PFSK-1 (cell line): Measurements from ENCODE around the gene CES4A.

Source experiments
- FOXP2 ChIP-seq: optimal IDR thresholded peaks from 2 replicates; pipeline ENCODE3; 2011; ENCODE audit warnings: borderline replicate concordance, control low read depth, inconsistent platforms; ENCODE audit not compliant: insufficient read depth; ENCODE audit errors: extremely low read length, extremely low read depth
- POLR2AphosphoS5 ChIP-seq: IDR thresholded peaks from 2 replicates; pipeline ENCODE4 v1.6.1; 2012; ENCODE audit warnings: low read depth, mild to moderate bottlenecking, control low read depth, low read length, moderate library complexity
- SIN3A ChIP-seq: IDR thresholded peaks from 2 replicates; pipeline ENCODE4 v1.6.1; 2012; ENCODE audit warnings: mild to moderate bottlenecking, low read length, moderate library complexity, borderline replicate concordance; ENCODE audit not compliant: insufficient read depth
- TAF1 ChIP-seq: IDR thresholded peaks from 2 replicates; pipeline ENCODE4 v1.6.1; 2012; ENCODE audit warnings: low read length, control low read depth, borderline replicate concordance; ENCODE audit not compliant: insufficient read depth
- TF ChIP-seq, protein P1 (sequence below), 2 experiments: IDR thresholded peaks; 2 replicates each; pipeline versions ENCODE4 v1.6.1 to v1.8.0; 2011 to 2012; ENCODE audit warnings: low read depth in 2 of 2, low read length in 2 of 2, control low read depth in 1 of 2, inconsistent platforms in 1 of 2, mild to moderate bottlenecking in 1 of 2, moderate library complexity in 1 of 2; ENCODE audit not compliant: insufficient read depth in 1 of 2

Gene CES4A

DNA sequence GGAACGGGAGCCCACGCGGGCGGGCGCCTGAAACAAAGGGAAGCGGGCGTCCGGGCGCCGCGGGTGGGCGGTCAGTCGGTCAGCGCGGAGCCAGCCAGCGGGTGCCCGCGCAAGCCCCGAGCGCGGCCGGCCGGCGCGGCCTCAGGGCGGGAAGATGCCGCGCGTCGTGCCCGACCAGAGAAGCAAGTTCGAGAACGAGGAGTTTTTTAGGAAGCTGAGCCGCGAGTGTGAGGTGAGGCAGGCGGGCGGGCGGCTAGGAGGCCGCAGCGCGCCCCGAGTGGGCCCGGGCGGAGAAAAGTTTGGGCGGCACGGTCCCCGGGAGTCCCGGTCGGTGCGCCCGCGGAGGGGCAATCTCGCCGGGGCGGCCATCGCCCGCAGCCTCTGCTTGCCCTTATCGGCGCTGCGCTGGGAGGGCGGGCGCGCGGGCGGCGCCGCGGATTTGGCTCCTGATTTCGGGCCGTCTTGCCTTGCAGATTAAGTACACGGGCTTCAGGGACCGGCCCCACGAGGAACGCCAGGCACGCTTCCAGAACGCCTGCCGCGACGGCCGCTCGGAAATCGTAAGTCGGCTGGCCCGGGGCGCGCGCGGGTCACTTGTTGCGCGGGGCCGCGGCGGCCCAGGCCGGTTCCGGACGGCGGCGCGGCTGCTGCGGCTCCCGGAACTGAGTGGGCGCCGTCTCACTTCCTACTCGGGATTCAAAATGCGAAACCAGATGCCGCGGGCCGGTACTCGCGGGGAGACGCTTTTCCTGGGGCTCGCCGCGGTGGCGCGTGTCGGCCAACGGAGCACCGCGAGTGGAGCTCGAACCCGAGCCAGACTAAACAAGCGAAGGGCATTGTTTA, 41.1 kb downstream of the CES4A start:
- TF ChIP-seq, protein P1, sequence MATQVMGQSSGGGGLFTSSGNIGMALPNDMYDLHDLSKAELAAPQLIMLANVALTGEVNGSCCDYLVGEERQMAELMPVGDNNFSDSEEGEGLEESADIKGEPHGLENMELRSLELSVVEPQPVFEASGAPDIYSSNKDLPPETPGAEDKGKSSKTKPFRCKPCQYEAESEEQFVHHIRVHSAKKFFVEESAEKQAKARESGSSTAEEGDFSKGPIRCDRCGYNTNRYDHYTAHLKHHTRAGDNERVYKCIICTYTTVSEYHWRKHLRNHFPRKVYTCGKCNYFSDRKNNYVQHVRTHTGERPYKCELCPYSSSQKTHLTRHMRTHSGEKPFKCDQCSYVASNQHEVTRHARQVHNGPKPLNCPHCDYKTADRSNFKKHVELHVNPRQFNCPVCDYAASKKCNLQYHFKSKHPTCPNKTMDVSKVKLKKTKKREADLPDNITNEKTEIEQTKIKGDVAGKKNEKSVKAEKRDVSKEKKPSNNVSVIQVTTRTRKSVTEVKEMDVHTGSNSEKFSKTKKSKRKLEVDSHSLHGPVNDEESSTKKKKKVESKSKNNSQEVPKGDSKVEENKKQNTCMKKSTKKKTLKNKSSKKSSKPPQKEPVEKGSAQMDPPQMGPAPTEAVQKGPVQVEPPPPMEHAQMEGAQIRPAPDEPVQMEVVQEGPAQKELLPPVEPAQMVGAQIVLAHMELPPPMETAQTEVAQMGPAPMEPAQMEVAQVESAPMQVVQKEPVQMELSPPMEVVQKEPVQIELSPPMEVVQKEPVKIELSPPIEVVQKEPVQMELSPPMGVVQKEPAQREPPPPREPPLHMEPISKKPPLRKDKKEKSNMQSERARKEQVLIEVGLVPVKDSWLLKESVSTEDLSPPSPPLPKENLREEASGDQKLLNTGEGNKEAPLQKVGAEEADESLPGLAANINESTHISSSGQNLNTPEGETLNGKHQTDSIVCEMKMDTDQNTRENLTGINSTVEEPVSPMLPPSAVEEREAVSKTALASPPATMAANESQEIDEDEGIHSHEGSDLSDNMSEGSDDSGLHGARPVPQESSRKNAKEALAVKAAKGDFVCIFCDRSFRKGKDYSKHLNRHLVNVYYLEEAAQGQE (IDR thresholded peaks at IDR 0.05; ENCODE audit: insufficient read depth in 1 of 2, low read depth in 2 of 2, low read length in 2 of 2): no peak
- TF ChIP-seq FOXP2 (peak; percentile 22), TAF1 (peak; percentile 3; the same call in 1 of the 2 replicates)

GRCh38 chr16:67030221-67030962, 42.0 kb downstream of the CES4A start:
- TF ChIP-seq SIN3A (no peak), FOXP2 (no peak)

GRCh38 chr16:67034487-67034886, 46.1 kb downstream of the CES4A start:
- no peak for TF ChIP-seq FOXP2
- no peak for TF ChIP-seq TAF1
- TF ChIP-seq SIN3A: no peak
- TF ChIP-seq POLR2AphosphoS5: no peak
- TF ChIP-seq, protein P1 (IDR thresholded peaks at IDR 0.05; ENCODE audit: insufficient read depth in 1 of 2, low read depth in 2 of 2, low read length in 2 of 2): no peak

- TF ChIP-seq, protein P1 (IDR thresholded peaks at IDR 0.05; ENCODE audit: insufficient read depth in 1 of 2, low read depth in 2 of 2, low read length in 2 of 2): no peak
- no peak for TF ChIP-seq FOXP2
- no peak for TF ChIP-seq SIN3A
- no peak for TF ChIP-seq TAF1
- TF ChIP-seq POLR2AphosphoS5: no peak
Measured at GRCh38 chr16:67035364-67035763, 47.0 kb downstream of the CES4A start.

- TF ChIP-seq, protein P1 (IDR thresholded peaks at IDR 0.05; ENCODE audit: insufficient read depth in 1 of 2, low read depth in 2 of 2, low read length in 2 of 2): no peak
- TF ChIP-seq FOXP2: no peak
- TF ChIP-seq TAF1: no peak
- TF ChIP-seq SIN3A: no peak
- no peak for TF ChIP-seq POLR2AphosphoS5
Measured at GRCh38 chr16:67036323-67036741, 47.9 kb downstream of the CES4A start.
